ENCODE results near the gene BNIP3.

DNA sequence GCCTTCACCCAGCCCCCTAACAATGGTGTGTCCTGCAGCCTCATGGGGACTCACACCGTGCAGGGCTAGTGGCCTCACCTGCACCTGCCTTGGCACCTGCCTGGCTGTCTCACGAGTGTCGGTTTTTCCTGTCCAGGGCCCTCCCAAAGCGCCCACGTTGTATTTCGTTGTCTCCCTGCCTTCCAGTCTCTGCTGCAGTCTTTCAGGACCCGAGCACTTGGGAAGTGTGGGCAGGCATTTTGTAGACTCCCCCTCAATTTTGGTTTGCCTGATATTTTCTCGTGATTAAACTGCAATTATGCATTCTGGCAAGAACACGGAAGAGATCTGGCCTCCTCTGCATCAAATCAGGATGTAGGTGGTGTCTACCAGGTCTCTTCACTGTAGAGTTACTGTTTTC is 17.9 kb downstream of the BNIP3 start:
- no peak for TF ChIP-seq EZH2 (IDR thresholded peaks at IDR 0.05; ENCODE audit: borderline replicate concordance, low read depth, low read length, severe bottlenecking)
- TF ChIP-seq, protein P1, sequence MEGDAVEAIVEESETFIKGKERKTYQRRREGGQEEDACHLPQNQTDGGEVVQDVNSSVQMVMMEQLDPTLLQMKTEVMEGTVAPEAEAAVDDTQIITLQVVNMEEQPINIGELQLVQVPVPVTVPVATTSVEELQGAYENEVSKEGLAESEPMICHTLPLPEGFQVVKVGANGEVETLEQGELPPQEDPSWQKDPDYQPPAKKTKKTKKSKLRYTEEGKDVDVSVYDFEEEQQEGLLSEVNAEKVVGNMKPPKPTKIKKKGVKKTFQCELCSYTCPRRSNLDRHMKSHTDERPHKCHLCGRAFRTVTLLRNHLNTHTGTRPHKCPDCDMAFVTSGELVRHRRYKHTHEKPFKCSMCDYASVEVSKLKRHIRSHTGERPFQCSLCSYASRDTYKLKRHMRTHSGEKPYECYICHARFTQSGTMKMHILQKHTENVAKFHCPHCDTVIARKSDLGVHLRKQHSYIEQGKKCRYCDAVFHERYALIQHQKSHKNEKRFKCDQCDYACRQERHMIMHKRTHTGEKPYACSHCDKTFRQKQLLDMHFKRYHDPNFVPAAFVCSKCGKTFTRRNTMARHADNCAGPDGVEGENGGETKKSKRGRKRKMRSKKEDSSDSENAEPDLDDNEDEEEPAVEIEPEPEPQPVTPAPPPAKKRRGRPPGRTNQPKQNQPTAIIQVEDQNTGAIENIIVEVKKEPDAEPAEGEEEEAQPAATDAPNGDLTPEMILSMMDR (IDR thresholded peaks at IDR 0.05; ENCODE audit: borderline replicate concordance, extremely low read depth, low read length, poor library complexity, severe bottlenecking): no peak
